GM18499 (cell line): ENCODE data around the gene APOC4.
"Not testable (repeated sequence)": the region's sequence is repeated elsewhere in the genome, so short reads cannot be mapped to it uniquely, and the experiment has no call there.

Source experiments
- ATAC-seq: cut with Tn5 transposase; IDR thresholded peaks from one replicate; pipeline ENCODE4 v1.9.1; 2021; ENCODE audit warnings: moderate number of reproducible peaks; ENCODE audit not compliant: insufficient read depth, unreplicated experiment

Gene APOC4

GRCh38 chr19:44942067-44942571 is at the start of gene APOC4:
Gene APOC4 (plus strand): TSS chr19:44942237. CDS start chr19:44942278, 41 bp downstream.
- ATAC-seq = no peak

- no peak for ATAC-seq
Measured at GRCh38 chr19:44892932-44893331, 49.1 kb upstream of the APOC4 start.

- no peak for ATAC-seq
Measured at GRCh38 chr19:44893332-44894051, 48.5 kb upstream of the APOC4 start.

GRCh38 chr19:44894052-44894400 is 48.0 kb upstream of the APOC4 start:
- ATAC-seq = no peak

- ATAC-seq = no peak
Measured at GRCh38 chr19:44894946-44895345, 47.1 kb upstream of the APOC4 start.

- no peak for ATAC-seq
Measured at GRCh38 chr19:44897835-44898234, 44.2 kb upstream of the APOC4 start.

GRCh38 chr19:44900328-44901244 is 41.5 kb upstream of the APOC4 start:
- no peak for ATAC-seq

GRCh38 chr19:44903216-44903601 is 38.8 kb upstream of the APOC4 start:
- no peak for ATAC-seq

- ATAC-seq = no peak
Measured at GRCh38 chr19:44903602-44904425, 38.2 kb upstream of the APOC4 start.

GRCh38 chr19:44904426-44904994 is 37.5 kb upstream of the APOC4 start:
- no peak for ATAC-seq

GRCh38 chr19:44905437-44906160 is 36.4 kb upstream of the APOC4 start, which contains the start of gene APOE:
Gene APOE (plus strand): TSS chr19:44905796. CDS start chr19:44906625, 829 bp downstream.
- no peak for ATAC-seq

GRCh38 chr19:44907613-44908012 is 34.4 kb upstream of the APOC4 start:
- no peak for ATAC-seq

GRCh38 chr19:44908074-44908835 is 33.8 kb upstream of the APOC4 start:
- no peak for ATAC-seq

GRCh38 chr19:44908836-44909261 is 33.2 kb upstream of the APOC4 start:
- ATAC-seq = no peak

- no peak for ATAC-seq
Measured at GRCh38 chr19:44909775-44910174, 32.3 kb upstream of the APOC4 start.

- ATAC-seq = not testable (repeated sequence)
Measured at GRCh38 chr19:44911896-44912295, 30.1 kb upstream of the APOC4 start.

- ATAC-seq = no peak
Measured at GRCh38 chr19:44912854-44913253, 29.2 kb upstream of the APOC4 start.
